Psoas muscle (tissue), 8 donors: ENCODE results near the gene MLLT10. TPM values are rescaled to one million over a fixed set of nuclear protein-coding genes. Genes with fewer than 3 reads are reported as not detected.
"Not testable (repeated sequence)": the region's sequence is repeated elsewhere in the genome, so short reads cannot be mapped to it uniquely, and the experiment has no call there.

Experiments used
- ATAC-seq, 4 donors: fragments of 200-7000 bp; cut with Tn5 transposase; one replicate each; pipeline ENCODE4 v1.9.1; 2020; ENCODE audit warnings: moderate library complexity in 3 of 4, mild to moderate bottlenecking in 2 of 4
- DNase-seq, 2 donors: peaks; one replicate each; pipeline ENCODE4 v3.0.0-alpha.2; 2020
- H3K27ac ChIP-seq: fragments of 200-600 bp; one replicate; pipeline ENCODE4 v1.8.0; 2022
- H3K27me3 ChIP-seq, 3 donors: fragments of 200-600 bp in 1 of 3; one replicate each; pipeline versions ENCODE4 v1.6.1 to v1.8.0; 2013 to 2022; ENCODE audit warnings: low read length in 2 of 3, mild to moderate bottlenecking in 2 of 3, moderate library complexity in 1 of 3; ENCODE audit not compliant: insufficient read depth in 3 of 3
- H3K36me3 ChIP-seq, 2 donors: fragments of 200-600 bp in 1 of 2; one replicate each; pipeline versions ENCODE4 v1.6.1 to v1.8.0; 2013 to 2022; ENCODE audit warnings: low read depth in 1 of 2, mild to moderate bottlenecking in 1 of 2, moderate library complexity in 1 of 2; ENCODE audit not compliant: insufficient read depth in 1 of 2
- H3K4me1 ChIP-seq: fragments of 200-600 bp; one replicate; pipeline ENCODE4 v1.8.0; 2022
- H3K4me3 ChIP-seq: fragments of 200-600 bp; one replicate; pipeline ENCODE4 v1.8.0; 2022; ENCODE audit warnings: mild to moderate bottlenecking
- H3K9me3 ChIP-seq: fragments of 200-600 bp; one replicate; pipeline ENCODE4 v1.8.0; 2022
- CTCF ChIP-seq: fragments of 200-600 bp; IDR thresholded peaks from one replicate; pipeline ENCODE4 v1.8.0; 2022; ENCODE audit warnings: antibody characterized with exemption
- WGBS, 3 donors: extraction: QIAGEN DNeasy Blood & Tissue Kit; methylation state at CpG; one replicate each; pipeline versions ENCODE4 v1.1.6 to v1.1.7; 2013; 5-methylcytosine and 5-hydroxymethylcytosine counted together
- intact Hi-C, 2 donors: fragments of 100-400 bp; cut with DNase I; formaldehyde crosslinking; loops; one replicate each; pipeline versions ENCODE4 v1.11.0 to v1.14.2; 2022
- polyA plus RNA-seq, 3 donors: library from polyadenylated mRNA; stranded (reverse); fragments of 200-250 nt; gene quantifications; one replicate each; pipeline ENCODE4 v1.2.3, GENCODE V29; 2013
- total RNA-seq, 4 donors: library from RNA; stranded (reverse); fragmentation: NEBNext Ultra II Directional in 2 of 4; extraction: Animal tissue kit (Norgen Biotek cat#: 25700) in 2 of 4; gene quantifications; one replicate each; pipeline versions ENCODE4 v1.2.1 to v1.2.4, GENCODE V29; 2021 to 2023
- donor health status: healthy with polysubstance abuse.
- donor health status: DM: no; HTN: no; CAD: no; lungs with moderate emphysema.
- donor health status: Bipolar disorder and iron deficiency.
- donor health status: healthy.
- donor health status: DM: yes; HTN: yes; CAD: no.
- donor health status: DM: no; HTN: no; CAD: no.
- donor health status: DM: no; HTN: no; CAD: no.
- donor health status: DM: yes; HTN: yes; CAD: no.

The MLLT10 gene
- total and polyA plus RNA-seq, 7 donors = 9.6 to 21.1 (median 13.3) TPM

GRCh38 chr10:21536874-21537273, 2.8 kb downstream of the MLLT10 start:
- no peak for TF ChIP-seq CTCF
- ATAC-seq = no peak
- Histone ChIP-seq H3K4me3 (no peak overlapping the region), H3K27ac (no peak overlapping the region), H3K4me1 (peaks cover 17% of the 10 kb centered on the region), H3K36me3 (peaks cover 3 to 56% of the 10 kb centered on the region in 2 donors), H3K27me3 (no peaks in the 10 kb centered on the region), H3K9me3 (no peaks in the 10 kb centered on the region)
- intact Hi-C loops = no loop called here
- no peak for DNase-seq
- WGBS, 3 donors = 76 to 85% (median 84%) methylated on average over 3 of the region's 3 CpGs

GRCh38 chr10:21540701-21541100, 6.7 kb downstream of the MLLT10 start:
- ATAC-seq, DNase-seq, intact Hi-C loops, H3K27me3 ChIP-seq, H3K9me3 ChIP-seq, H3K4me1 ChIP-seq, H3K27ac ChIP-seq, H3K4me3 ChIP-seq: not testable (repeated sequence)
- H3K36me3 ChIP-seq = peaks cover 11 to 95% of the 10 kb centered on the region in 2 donors
- 92 to 96% (median 95%) methylated on average over 4 of the region's 4 CpGs for WGBS, 3 donors

GRCh38 chr10:21547246-21547645, 13.2 kb downstream of the MLLT10 start:
- no peak for TF ChIP-seq CTCF

GRCh38 chr10:21552638-21553037, 18.6 kb downstream of the MLLT10 start:
- Histone ChIP-seq H3K9me3 (no peaks in the 10 kb centered on the region), H3K27me3 (no peaks in the 10 kb centered on the region), H3K27ac (no peak overlapping the region), H3K4me3 (no peak overlapping the region), H3K36me3 (peaks cover 4 to 84% of the 10 kb centered on the region in 2 donors), H3K4me1 (no peaks in the 10 kb centered on the region)
- no peak for DNase-seq
- no peak for ATAC-seq
- no peak for TF ChIP-seq CTCF
- intact Hi-C loops = no loop called here
- WGBS, 3 donors = 89 to 91% (median 91%) methylated on average over 8 of the region's 8 CpGs

More at GRCh38 chr10:21547246-21547645, 13.2 kb downstream of the MLLT10 start:
- Histone ChIP-seq H3K27ac (no peak overlapping the region), H3K4me1 (no peaks in the 10 kb centered on the region), H3K36me3 (peaks cover 11 to 76% of the 10 kb centered on the region in 2 donors), H3K9me3 (no peaks in the 10 kb centered on the region), H3K4me3 (no peak overlapping the region), H3K27me3 (no peaks in the 10 kb centered on the region)
- DNase-seq (no peak), ATAC-seq (no peak)
- WGBS, 3 donors = 94 to 96% (median 95%) methylated on average over 6 of the region's 6 CpGs
- intact Hi-C loops = no loop called here

- no peak for DNase-seq
- no peak for TF ChIP-seq CTCF
- intact Hi-C loops = no loop called here
- Histone ChIP-seq H3K4me1 (no peaks in the 10 kb centered on the region), H3K27me3 (no peaks in the 10 kb centered on the region), H3K27ac (no peak overlapping the region), H3K4me3 (no peak overlapping the region), H3K36me3 (peaks cover 7 to 68% of the 10 kb centered on the region in 2 donors), H3K9me3 (no peaks in the 10 kb centered on the region)
- 75 to 84% (median 79%) methylated on average over 8 of the region's 8 CpGs for WGBS, 3 donors
- no peak for ATAC-seq
Observed at GRCh38 chr10:21556527-21556926, 22.5 kb downstream of the MLLT10 start.

GRCh38 chr10:21558984-21559383, 25.0 kb downstream of the MLLT10 start:
- H3K9me3 ChIP-seq, H3K27me3 ChIP-seq, ATAC-seq, H3K27ac ChIP-seq, intact Hi-C loops, DNase-seq, H3K4me3 ChIP-seq, H3K4me1 ChIP-seq: not testable (repeated sequence)
- WGBS, 3 donors = 97 to 99% (median 98%) methylated on average over 7 of the region's 7 CpGs
- peaks cover 3 to 45% of the 10 kb centered on the region in 2 donors for H3K36me3 ChIP-seq
